HepG2 (cell line): ENCODE measurements around the gene SPTBN5.

Experiments
- CTCF ChIP-seq: sonication (generic); formaldehyde crosslinking; IDR thresholded peaks from 2 replicates; pipeline ENCODE4 v1.5.0; 2020; ENCODE audit warnings: mild to moderate bottlenecking, missing genetic modification reagents, moderate library complexity
- ESRRA ChIP-seq: sonication (generic); formaldehyde crosslinking; IDR thresholded peaks from 2 replicates; pipeline ENCODE4 v1.5.1; 2020; ENCODE audit warnings: mild to moderate bottlenecking, low read depth, missing genetic modification reagents
- EZH2 ChIP-seq: conservative IDR thresholded peaks from 2 replicates; pipeline ENCODE4 v1.6.1; 2012; ENCODE audit warnings: mild to moderate bottlenecking, low read depth, low read length, moderate library complexity
- FOXK2 ChIP-seq: fragments of 450-650 bp; IDR thresholded peaks from 2 replicates; pipeline ENCODE4 v1.6.1; 2016
- FOXM1 ChIP-seq: sonication (generic); formaldehyde crosslinking; IDR thresholded peaks from 2 replicates; pipeline ENCODE4 v1.5.0; 2020; ENCODE audit warnings: missing genetic modification reagents
- HES4 ChIP-seq: sonication (generic); formaldehyde crosslinking; IDR thresholded peaks from 2 replicates; pipeline ENCODE4 v1.9.0; 2021; ENCODE audit warnings: mild to moderate bottlenecking, missing genetic modification reagents, borderline replicate concordance
- HNRNPH1 ChIP-seq: fragments of 200-400 bp; formaldehyde crosslinking; optimal IDR thresholded peaks from 2 replicates; pipeline ENCODE3; 2017; ENCODE audit warnings: mild to moderate bottlenecking, low read depth, low read length
- KDM1A ChIP-seq: IDR thresholded peaks from 2 replicates; pipeline ENCODE4 v1.6.1; 2016; ENCODE audit warnings: missing compliant biosample characterization
- KLF12 ChIP-seq: sonication (generic); formaldehyde crosslinking; IDR thresholded peaks from 2 replicates; pipeline ENCODE4 v1.4.0; 2020; ENCODE audit warnings: missing genetic modification reagents, borderline replicate concordance
- TAF1 ChIP-seq: sonication (generic); formaldehyde crosslinking; IDR thresholded peaks from 2 replicates; pipeline ENCODE4 v1.4.0; 2020; ENCODE audit warnings: missing genetic modification reagents
- ZNF180 ChIP-seq: sonication (generic); formaldehyde crosslinking; IDR thresholded peaks from 2 replicates; pipeline ENCODE4 v1.4.0; 2020; ENCODE audit warnings: low read depth, missing genetic modification reagents, borderline replicate concordance
- ZNF274 ChIP-seq: sonication (generic); formaldehyde crosslinking; IDR thresholded peaks from 2 replicates; pipeline ENCODE4 v1.5.1; 2020; ENCODE audit warnings: mild to moderate bottlenecking, missing genetic modification reagents
- ZNF335 ChIP-seq: sonication (generic); formaldehyde crosslinking; IDR thresholded peaks from 2 replicates; pipeline ENCODE4 v1.4.0; 2020; ENCODE audit warnings: missing genetic modification reagents

- TF ChIP-seq CTCF (CRISPR knock-in tag) (no peak), FOXK2 (no peak), FOXM1 (CRISPR knock-in tag) (no peak), HNRNPH1 (no peak), KDM1A (no peak), ZNF335 (CRISPR knock-in tag) (no peak), ZNF274 (CRISPR knock-in tag) (no peak), ZNF180 (CRISPR knock-in tag) (no peak), HES4 (CRISPR knock-in tag) (no peak), EZH2 (no peak), ESRRA (CRISPR knock-in tag) (no peak), TAF1 (no peak), KLF12 (CRISPR knock-in tag) (no peak)
Measured at GRCh38 chr15:41823502-41823901, 70.4 kb downstream of the SPTBN5 start.
